ENCODE data around the gene ABCA4. TPM values are rescaled to one million over a fixed set of nuclear protein-coding genes. Genes with fewer than 3 reads are reported as not detected.
A peak's percentile ranks its signal among the peaks of the same experiment; 100 is the strongest.

ABCA4 gene
- total RNA-seq, 1 donor from 2014 or later, result 0.48 TPM

GRCh38 chr1:94050675-94051074 lies 70.3 kb downstream of the ABCA4 start:
- no peak for DNase-seq (ENCODE audit: low spot score)

- no peak for DNase-seq (ENCODE audit: low spot score)
Observed at GRCh38 chr1:94050254-94050653, 70.7 kb downstream of the ABCA4 start.

GRCh38 chr1:94049791-94050190 lies 71.2 kb downstream of the ABCA4 start:
- no peak for DNase-seq (ENCODE audit: low spot score)

- DNase-seq (ENCODE audit: low spot score), result peak; percentile 71
Observed at GRCh38 chr1:94048413-94049164, 72.4 kb downstream of the ABCA4 start.

- peak; percentile 57 for DNase-seq (ENCODE audit: low spot score)
Observed at GRCh38 chr1:94047949-94048348, 73.0 kb downstream of the ABCA4 start.

GRCh38 chr1:94045465-94046056 lies 75.4 kb downstream of the ABCA4 start:
- DNase-seq (ENCODE audit: low spot score), result peak; percentile 98

GRCh38 chr1:94044891-94045290 lies 76.1 kb downstream of the ABCA4 start:
- no peak for DNase-seq (ENCODE audit: low spot score)

- no peak for DNase-seq (ENCODE audit: low spot score)
Observed at GRCh38 chr1:94044290-94044790, 76.6 kb downstream of the ABCA4 start.

GRCh38 chr1:94043738-94044289 lies 77.1 kb downstream of the ABCA4 start:
- DNase-seq (ENCODE audit: low spot score), result no peak

GRCh38 chr1:94042388-94042787 lies 78.6 kb downstream of the ABCA4 start:
- no peak for DNase-seq (ENCODE audit: low spot score)

GRCh38 chr1:94039871-94040569 lies 80.9 kb downstream of the ABCA4 start:
- peak; percentile 88 for DNase-seq (ENCODE audit: low spot score)

- peak; percentile 74 for DNase-seq (ENCODE audit: low spot score)
Observed at GRCh38 chr1:94039514-94039870, 81.5 kb downstream of the ABCA4 start.

- peak; percentile 59 for DNase-seq (ENCODE audit: low spot score)
Observed at GRCh38 chr1:94038511-94038910, 82.4 kb downstream of the ABCA4 start.

GRCh38 chr1:94037392-94038229 lies 83.3 kb downstream of the ABCA4 start:
- no peak for DNase-seq (ENCODE audit: low spot score)

GRCh38 chr1:94036730-94037129 lies 84.2 kb downstream of the ABCA4 start:
- DNase-seq (ENCODE audit: low spot score), result peak; percentile 94

GRCh38 chr1:94033849-94034248 lies 87.1 kb downstream of the ABCA4 start:
- DNase-seq (ENCODE audit: low spot score), result no peak

GRCh38 chr1:94032637-94033036 lies 88.3 kb downstream of the ABCA4 start:
- no peak for DNase-seq (ENCODE audit: low spot score)

- DNase-seq (ENCODE audit: low spot score), result no peak
Observed at GRCh38 chr1:94031591-94031990, 89.4 kb downstream of the ABCA4 start.

- DNase-seq (ENCODE audit: low spot score), result no peak
Observed at GRCh38 chr1:94031154-94031553, 89.8 kb downstream of the ABCA4 start.

GRCh38 chr1:94029130-94029993 lies 91.6 kb downstream of the ABCA4 start:
- no peak for DNase-seq (ENCODE audit: low spot score)

Data from umbilical cord (tissue), 2 donors.